OCI-M2 (cell line): ENCODE measurements around the gene ATP4B.

ENCODE experiments used
- DNase-seq: peaks from one replicate; lab custom pipeline; 2025; ENCODE audit not compliant: unreplicated experiment; lab: John Stamatoyannopoulos, UW

The ATP4B gene

GRCh38 chr13:113608967-113609533 is 48.9 kb downstream of the ATP4B start:
- no peak for DNase-seq

GRCh38 chr13:113607889-113608635 is 49.9 kb downstream of the ATP4B start:
- DNase-seq = no peak

GRCh38 chr13:113607056-113607888 is 50.7 kb downstream of the ATP4B start:
- DNase-seq = no peak

GRCh38 chr13:113605866-113606438 is 52.0 kb downstream of the ATP4B start:
- DNase-seq = no peak

GRCh38 chr13:113605461-113605860 is 52.5 kb downstream of the ATP4B start:
- no peak for DNase-seq

GRCh38 chr13:113604186-113604585 is 53.8 kb downstream of the ATP4B start:
- DNase-seq = no peak

- DNase-seq = no peak
Observed at GRCh38 chr13:113603116-113603710, 54.8 kb downstream of the ATP4B start.

- no peak for DNase-seq
Observed at GRCh38 chr13:113602291-113602988, 55.6 kb downstream of the ATP4B start.

- DNase-seq = no peak
Observed at GRCh38 chr13:113601166-113602070, 56.6 kb downstream of the ATP4B start.

- DNase-seq = no peak
Observed at GRCh38 chr13:113599391-113599790, 58.6 kb downstream of the ATP4B start.
